Measurements from ENCODE around the gene THBS2. TPM values are rescaled to one million over a fixed set of nuclear protein-coding genes. Genes with fewer than 3 reads are reported as not detected.

The THBS2 gene
- total and polyA plus RNA-seq, 2 donors (not counting 3 experiments of a cell fraction or from before 2014, with no cell fraction given): 0.08 TPM; not detected in 1

DNA sequence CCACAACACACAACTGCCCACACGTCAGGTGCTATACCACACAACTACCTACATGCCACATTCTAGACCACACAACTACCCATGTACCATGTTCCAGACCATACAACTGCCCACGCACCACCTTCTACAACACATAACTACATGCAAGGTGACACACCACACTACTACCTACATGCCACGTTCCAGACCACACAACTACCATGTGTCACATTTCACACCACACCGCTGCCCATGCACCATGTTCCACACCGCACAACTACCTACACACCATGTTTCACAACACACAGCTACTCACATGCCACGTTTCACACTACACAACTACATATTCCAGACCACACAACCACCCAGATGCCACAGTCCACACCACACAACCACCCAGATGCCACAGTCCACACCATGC lies 19.8 kb downstream of the THBS2 start:
- FAIRE-seq (no peak), DNase-seq (ENCODE audit: low read depth, low spot score) (no peak)
- Histone ChIP-seq H3K9me1 (replicated peaks; ENCODE audit: control insufficient read depth, extremely low read depth, insufficient read depth, low read length) (no peaks in the 10 kb centered on the region), H3K27ac (ENCODE audit: insufficient read depth, low read depth, low read length) (no peak overlapping the region), H3K79me2 (ENCODE audit: control insufficient read depth, insufficient read depth, low read length) (no peaks in the 10 kb centered on the region), H3K4me1 (ENCODE audit: control insufficient read depth, extremely low read depth, insufficient read depth, low read length) (no peaks in the 10 kb centered on the region), H3K36me3 (ENCODE audit: control insufficient read depth in 2 of 2, extremely low read depth in 1 of 2, insufficient read depth in 2 of 2, low read length in 2 of 2) (no peaks in the 10 kb centered on the region), H3K27me3 (ENCODE audit: control insufficient read depth in 2 of 2, insufficient read depth in 2 of 2, low read length in 2 of 2) (no peaks in the 10 kb centered on the region), H2AFZ (ENCODE audit: low read depth, low read length) (no peak overlapping the region), H3K9me3 (replicated peaks; ENCODE audit: control insufficient read depth, insufficient read depth, low read length) (peaks cover 11% of the 10 kb centered on the region), H3K9ac (replicated peaks; ENCODE audit: extremely low read depth, insufficient read depth, low read length) (no peak overlapping the region), H4K20me1 (replicated peaks; ENCODE audit: control insufficient read depth, extremely low read depth, insufficient read depth, low read length) (no peaks in the 10 kb centered on the region), H3K4me2 (ENCODE audit: insufficient read depth, low read length) (no peak overlapping the region), H3K4me3 (replicated peaks in 1 of 3; ENCODE audit: insufficient read depth in 1 of 3, low read depth in 1 of 3, low read length in 3 of 3) (no peak overlapping the region)
- intact Hi-C loops (cut with micrococcal nuclease): no loop called here
- no TSS peak for BruUV-seq (replicated peaks)
- CTCF ChIA-PET: no interaction called here
- POLR2A ChIA-PET: no interaction called here
- TF ChIP-seq, protein P1, sequence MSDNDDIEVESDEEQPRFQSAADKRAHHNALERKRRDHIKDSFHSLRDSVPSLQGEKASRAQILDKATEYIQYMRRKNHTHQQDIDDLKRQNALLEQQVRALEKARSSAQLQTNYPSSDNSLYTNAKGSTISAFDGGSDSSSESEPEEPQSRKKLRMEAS (IDR thresholded peaks at IDR 0.05; ENCODE audit: insufficient read depth, insufficient read length): no peak
- no peak for TF ChIP-seq POLR2A (IDR thresholded peaks at IDR 0.05; ENCODE audit: low read depth, low read length)
- TF ChIP-seq MYC (IDR thresholded peaks at IDR 0.05; ENCODE audit: low read depth, low read length): no peak
- no peak for TF ChIP-seq JUN (IDR thresholded peaks at IDR 0.05; ENCODE audit: borderline replicate concordance, insufficient read depth, insufficient read length, low read depth)
- TF ChIP-seq, protein P2, sequence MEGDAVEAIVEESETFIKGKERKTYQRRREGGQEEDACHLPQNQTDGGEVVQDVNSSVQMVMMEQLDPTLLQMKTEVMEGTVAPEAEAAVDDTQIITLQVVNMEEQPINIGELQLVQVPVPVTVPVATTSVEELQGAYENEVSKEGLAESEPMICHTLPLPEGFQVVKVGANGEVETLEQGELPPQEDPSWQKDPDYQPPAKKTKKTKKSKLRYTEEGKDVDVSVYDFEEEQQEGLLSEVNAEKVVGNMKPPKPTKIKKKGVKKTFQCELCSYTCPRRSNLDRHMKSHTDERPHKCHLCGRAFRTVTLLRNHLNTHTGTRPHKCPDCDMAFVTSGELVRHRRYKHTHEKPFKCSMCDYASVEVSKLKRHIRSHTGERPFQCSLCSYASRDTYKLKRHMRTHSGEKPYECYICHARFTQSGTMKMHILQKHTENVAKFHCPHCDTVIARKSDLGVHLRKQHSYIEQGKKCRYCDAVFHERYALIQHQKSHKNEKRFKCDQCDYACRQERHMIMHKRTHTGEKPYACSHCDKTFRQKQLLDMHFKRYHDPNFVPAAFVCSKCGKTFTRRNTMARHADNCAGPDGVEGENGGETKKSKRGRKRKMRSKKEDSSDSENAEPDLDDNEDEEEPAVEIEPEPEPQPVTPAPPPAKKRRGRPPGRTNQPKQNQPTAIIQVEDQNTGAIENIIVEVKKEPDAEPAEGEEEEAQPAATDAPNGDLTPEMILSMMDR (IDR thresholded peaks at IDR 0.05; ENCODE audit: extremely low read depth in 1 of 2, insufficient read depth in 1 of 2, low read depth in 1 of 2, low read length in 2 of 2): no peak
- no peak for TF ChIP-seq FOS (IDR thresholded peaks at IDR 0.05; ENCODE audit: borderline replicate concordance, insufficient read depth, low read length)
- no peak for TF ChIP-seq GATA2 (IDR thresholded peaks at IDR 0.05; ENCODE audit: insufficient read depth, insufficient read length, low read depth, low read length)
- no peak for TF ChIP-seq POLR2AphosphoS5 (IDR thresholded peaks at IDR 0.05; ENCODE audit: insufficient read depth, low read depth, low read length)
- dilution Hi-C loops (cut with MboI; ENCODE audit: extremely low pct_ligation_motif_present, low sequenced_read_pairs): no loop called here
